Measurements from ENCODE around the gene RNASE1.

The RNASE1 gene

GRCh38 chr14:20802341-20803084 lies at the start of gene RNASE1:
RNASE1 (minus strand) TSS chr14:20802844; CDS start chr14:20802068, 776 bp downstream.
- TF ChIP-seq CTCF (IDR thresholded peaks at IDR 0.05; ENCODE audit: low read depth, low read length, missing control alignments) = no peak
- no peak within 1 kb of the TSS for H3K4me3 ChIP-seq (ENCODE audit: low read depth, low read length)
- no peak for DNase-seq (ENCODE audit: low read depth)

- no peak for DNase-seq (ENCODE audit: low read depth)
- no peak overlapping the region for H3K4me3 ChIP-seq (ENCODE audit: low read depth, low read length)
- TF ChIP-seq CTCF (IDR thresholded peaks at IDR 0.05; ENCODE audit: low read depth, low read length, missing control alignments) = no peak
Measured at GRCh38 chr14:20848955-20849570, 46.4 kb upstream of the RNASE1 start.

GRCh38 chr14:20848316-20848954 lies 45.8 kb upstream of the RNASE1 start:
- TF ChIP-seq CTCF (IDR thresholded peaks at IDR 0.05; ENCODE audit: low read depth, low read length, missing control alignments) = no peak
- no peak for DNase-seq (ENCODE audit: low read depth)
- no peak overlapping the region for H3K4me3 ChIP-seq (ENCODE audit: low read depth, low read length)

- no peak for DNase-seq (ENCODE audit: low read depth)
- H3K4me3 ChIP-seq (ENCODE audit: low read depth, low read length) = no peak overlapping the region
- TF ChIP-seq CTCF (IDR thresholded peaks at IDR 0.05; ENCODE audit: low read depth, low read length, missing control alignments) = no peak
Measured at GRCh38 chr14:20846560-20846959, 43.9 kb upstream of the RNASE1 start.

GRCh38 chr14:20841096-20841495 lies 38.5 kb upstream of the RNASE1 start:
- TF ChIP-seq CTCF (IDR thresholded peaks at IDR 0.05; ENCODE audit: low read depth, low read length, missing control alignments) = no peak
- H3K4me3 ChIP-seq (ENCODE audit: low read depth, low read length) = no peak overlapping the region
- DNase-seq (ENCODE audit: low read depth) = no peak

GRCh38 chr14:20837831-20838230 lies 35.2 kb upstream of the RNASE1 start:
- no peak overlapping the region for H3K4me3 ChIP-seq (ENCODE audit: low read depth, low read length)
- no peak for TF ChIP-seq CTCF (IDR thresholded peaks at IDR 0.05; ENCODE audit: low read depth, low read length, missing control alignments)
- no peak for DNase-seq (ENCODE audit: low read depth)
